GM12878 (cell line): ENCODE data around the gene FGF12.

Experiments used
- CBX5 ChIP-seq: sonication (generic); IDR thresholded peaks from 2 replicates; pipeline ENCODE4 v1.6.1; 2016; ENCODE audit warnings: low read depth, moderate library complexity, mild to moderate bottlenecking, inconsistent platforms
- CHD2 ChIP-seq: IDR thresholded peaks from 2 replicates; pipeline ENCODE4 v1.6.1; 2011; ENCODE audit warnings: low read depth, low read length, improper control_type of control experiment, borderline replicate concordance
- CTCF ChIP-seq, 3 experiments: IDR thresholded peaks in 2 of 3; conservative IDR thresholded peaks in 1 of 3; 2 replicates each; pipeline ENCODE4 v1.5.1; 2011; ENCODE audit warnings: low read depth in 3 of 3, low read length in 3 of 3, mild to moderate bottlenecking in 3 of 3, control low read depth in 2 of 3, moderate library complexity in 2 of 3, inconsistent platforms in 1 of 3, mixed read lengths in 1 of 3; ENCODE audit not compliant: control insufficient read depth in 2 of 3, insufficient read depth in 1 of 3; ENCODE audit errors: extremely low read depth in 1 of 3
- HDAC2 ChIP-seq: fragments of 200-600 bp; sonication (generic); IDR thresholded peaks from 2 replicates; pipeline ENCODE4 v1.6.1; 2017
- MYC ChIP-seq: IDR thresholded peaks from 2 replicates; pipeline ENCODE4 v1.6.1; 2011; ENCODE audit warnings: mild to moderate bottlenecking, low read length, moderate library complexity, inconsistent platforms; ENCODE audit not compliant: insufficient read depth, insufficient replicate concordance, insufficient read length, severe bottlenecking
- NR2C2 ChIP-seq: IDR thresholded peaks from 2 replicates; pipeline ENCODE4 v1.6.1; 2011; ENCODE audit warnings: borderline replicate concordance, low read depth; ENCODE audit not compliant: control insufficient read depth, insufficient read length
- POLR2A ChIP-seq: IDR thresholded peaks from 2 replicates; pipeline ENCODE4 v1.6.1; 2011; ENCODE audit warnings: low read depth, mild to moderate bottlenecking, low read length
- SP1 ChIP-seq: IDR thresholded peaks from one replicate; pipeline ENCODE4 v1.6.1; 2011; ENCODE audit warnings: low read depth, low read length
- USF1 ChIP-seq: IDR thresholded peaks from 2 replicates; pipeline ENCODE4 v1.6.1; 2011; ENCODE audit warnings: borderline replicate concordance, low read depth, mild to moderate bottlenecking, moderate library complexity, mixed read lengths, low read length; ENCODE audit not compliant: insufficient read depth; ENCODE audit errors: extremely low read length
- USF2 ChIP-seq: IDR thresholded peaks from 2 replicates; pipeline ENCODE4 v1.6.1; 2011; ENCODE audit warnings: low read depth, low read length, improper control_type of control experiment, borderline replicate concordance
- YBX1 ChIP-seq: fragments of 450-650 bp; IDR thresholded peaks from 2 replicates; pipeline ENCODE4 v1.6.1; 2016; ENCODE audit warnings: antibody characterized with exemption

GRCh38 chr3:192336286-192336685 lies 391.1 kb downstream of the FGF12 start:
- TF ChIP-seq CBX5 (no peak), HDAC2 (no peak), YBX1 (no peak), MYC (no peak), USF1 (no peak), USF2 (no peak), POLR2A (no peak), NR2C2 (no peak), CTCF (IDR thresholded peaks at IDR 0.05 in 2 of 3, conservative IDR thresholded peaks at IDR 0.05 in 1 of 3; ENCODE audit: control insufficient read depth in 2 of 3, extremely low read depth in 1 of 3, insufficient read depth in 1 of 3, low read depth in 3 of 3, low read length in 3 of 3) (no peak; a peak in 2 of 6 replicates), SP1 (no peak), CHD2 (no peak)
